LHCN-M2 (cell line): Measurements from ENCODE around the gene HOXD10. TPM values are rescaled to one million over a fixed set of nuclear protein-coding genes. Genes with fewer than 3 reads are reported as not detected.

Experiments used
- DNase-seq: peaks from one replicate; pipeline ENCODE4 v3.0.0-alpha.2; 2012; ENCODE audit warnings: low read depth
- total RNA-seq: library from RNA; depleted of rRNA; stranded (reverse); fragments of >200 nt; gene quantifications from 2 replicates; pipeline ENCODE4 v1.2.3, GENCODE V29; 2014

Gene HOXD10
- total RNA-seq, 1 experiment from 2014 or later = not detected

DNA sequence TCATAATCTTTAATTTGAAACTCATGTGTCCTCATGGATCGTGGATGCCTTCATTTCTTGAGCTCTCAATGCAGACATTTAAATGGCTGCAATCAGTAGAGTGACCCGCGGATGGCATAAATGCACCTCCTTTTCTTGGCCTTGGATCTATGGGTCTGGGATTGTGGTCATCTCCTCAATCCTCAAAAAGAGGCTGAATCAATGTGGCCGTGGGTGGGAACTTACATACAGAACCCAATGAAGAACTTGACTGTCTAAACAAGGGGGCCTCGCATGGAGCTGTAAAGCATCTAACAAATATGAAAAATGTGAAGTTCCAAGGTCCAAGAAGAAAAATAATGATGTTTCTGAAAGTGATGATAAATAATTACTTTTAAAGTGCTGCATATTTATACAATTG is 21.2 kb upstream of the HOXD10 start:
- DNase-seq = no peak

DNA sequence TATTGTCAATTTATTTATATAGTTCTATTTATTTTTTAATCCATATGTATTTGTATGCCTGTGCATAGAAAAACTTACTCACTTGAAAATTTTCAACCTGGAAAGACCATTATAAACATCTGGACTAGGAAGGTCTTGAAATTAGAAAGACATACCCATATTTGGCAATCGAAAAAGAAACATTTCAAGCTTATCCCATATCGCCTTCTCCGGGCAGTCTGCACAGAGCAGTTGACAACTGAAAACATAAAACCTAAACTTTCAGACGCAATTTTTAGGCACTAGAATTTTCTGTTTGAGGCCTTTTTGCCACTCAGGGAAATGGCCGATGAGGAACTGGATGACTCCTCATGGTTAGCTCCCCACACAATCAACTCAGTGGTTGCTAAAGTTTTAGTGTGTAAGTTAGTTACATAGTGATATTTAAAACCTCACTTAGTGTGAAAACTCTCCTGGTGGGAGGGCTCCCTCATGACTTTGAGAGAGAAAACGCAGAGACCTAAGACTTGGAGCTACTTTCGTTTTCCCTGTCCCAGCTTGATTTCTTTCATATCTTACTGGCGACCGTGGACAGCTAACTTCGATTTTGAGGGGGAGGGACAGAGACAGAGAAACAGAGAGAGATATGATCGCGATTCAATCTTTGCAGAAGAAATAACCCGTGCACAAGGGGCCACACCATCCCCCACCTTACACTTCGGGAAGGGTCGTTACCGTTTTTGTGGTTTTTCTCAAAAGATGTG is 20.2 kb upstream of the HOXD10 start:
- DNase-seq = no peak

DNA sequence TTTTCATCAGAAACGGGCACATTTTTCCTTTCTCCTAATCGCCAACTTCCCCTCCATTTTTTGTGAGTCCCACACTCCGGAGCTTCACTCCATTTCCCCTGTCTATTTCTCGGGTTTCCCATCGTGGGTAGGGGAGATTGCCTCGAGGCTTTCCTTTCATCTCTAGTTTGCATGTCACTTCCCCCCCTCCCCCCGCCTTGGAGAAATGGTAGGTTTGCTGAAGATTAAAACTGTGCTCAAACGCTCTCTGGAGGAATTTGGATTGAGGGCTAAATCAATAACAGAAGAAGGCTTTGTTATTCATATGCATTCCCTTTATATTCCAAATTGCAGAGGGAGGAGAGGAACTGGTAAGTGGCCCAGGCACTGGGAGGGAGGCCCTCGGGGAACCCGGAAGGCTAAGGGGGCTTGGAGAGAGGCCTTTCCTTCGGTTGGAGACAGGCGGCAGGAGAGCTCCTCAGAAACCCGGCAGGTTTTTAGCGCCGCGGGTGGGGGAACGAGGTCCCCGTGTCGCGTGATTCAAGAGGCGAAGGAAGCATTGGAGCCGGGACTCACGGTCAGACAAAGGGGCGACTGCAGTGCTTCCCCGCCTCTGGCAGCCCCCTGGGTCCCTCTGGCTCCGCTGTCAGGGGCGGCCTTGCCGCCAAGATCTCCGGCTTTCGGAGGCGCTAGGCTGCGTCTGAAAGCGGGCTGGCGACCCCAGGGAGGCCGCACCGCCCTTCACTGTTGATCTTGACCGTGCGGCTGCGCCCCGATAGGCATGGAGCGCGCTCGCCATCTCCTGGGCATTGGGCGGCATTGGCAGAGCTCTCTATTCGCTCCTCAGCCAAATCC is 19.4 kb upstream of the HOXD10 start:
- peak; percentile 69 for DNase-seq

DNA sequence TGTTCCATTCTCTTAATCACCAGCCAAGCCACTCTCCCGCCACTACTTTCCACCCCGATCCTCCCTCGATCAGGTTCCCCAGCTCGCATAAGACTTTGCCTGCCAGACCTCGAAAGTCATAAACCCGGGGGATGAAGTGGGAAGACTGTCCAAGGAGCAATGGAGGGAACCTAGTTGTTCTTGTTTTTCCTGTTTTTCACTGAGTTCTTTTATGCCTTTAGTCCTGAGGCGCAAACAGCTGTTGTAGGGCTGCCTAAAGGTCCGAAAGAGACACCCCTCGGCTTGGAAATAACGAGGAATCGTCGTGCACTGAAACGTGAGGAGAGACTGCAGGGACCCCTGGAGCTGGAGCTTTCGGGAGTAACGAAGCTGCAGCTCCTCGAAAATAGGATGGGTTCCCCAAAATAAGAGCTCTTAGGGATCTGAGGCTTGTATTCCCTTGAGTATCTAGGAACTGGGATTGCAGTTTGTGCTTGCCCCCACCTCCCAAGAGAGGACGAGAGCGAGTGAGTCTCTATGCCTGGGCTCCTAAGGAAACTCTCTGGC is 18.7 kb upstream of the HOXD10 start:
- no peak for DNase-seq

DNA sequence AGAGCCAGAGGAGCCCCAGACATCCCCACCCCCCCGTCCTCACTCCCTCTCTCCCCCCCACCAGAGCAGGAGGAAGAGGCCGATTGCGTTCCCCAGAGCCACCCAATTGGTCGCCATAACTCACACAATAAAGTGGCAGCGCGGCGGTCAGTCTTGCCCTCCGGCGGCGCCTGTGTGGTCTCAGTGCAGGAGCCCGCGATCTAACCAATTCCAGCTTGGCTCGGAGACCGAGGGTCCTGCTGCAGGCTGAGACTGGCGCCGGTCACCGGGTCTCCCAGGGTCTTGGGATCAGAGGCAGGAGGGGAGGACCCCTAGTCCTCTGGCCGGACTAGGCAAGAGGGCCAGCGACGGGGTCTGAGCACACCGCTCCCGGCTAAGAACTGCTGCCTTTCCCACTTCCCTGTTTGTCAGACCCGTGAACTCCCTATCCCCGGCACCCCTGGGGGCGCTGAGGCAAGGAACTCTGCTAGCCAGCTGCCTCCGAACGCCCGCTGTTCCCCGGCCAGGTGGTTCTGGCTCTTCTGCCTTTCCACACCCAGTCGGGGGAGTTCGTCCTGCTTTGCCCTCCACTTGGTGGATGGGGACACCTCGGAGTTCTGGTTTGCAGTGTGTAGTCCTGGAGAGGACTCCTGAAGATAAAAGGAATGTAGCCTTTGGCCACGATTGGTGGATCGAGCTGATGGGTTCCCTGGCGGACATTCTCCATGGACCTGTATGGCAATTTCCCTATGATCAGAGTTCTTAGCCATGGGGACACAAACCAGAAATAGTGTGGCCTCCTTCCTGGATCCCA is 18.0 kb upstream of the HOXD10 start:
- no peak for DNase-seq

DNA sequence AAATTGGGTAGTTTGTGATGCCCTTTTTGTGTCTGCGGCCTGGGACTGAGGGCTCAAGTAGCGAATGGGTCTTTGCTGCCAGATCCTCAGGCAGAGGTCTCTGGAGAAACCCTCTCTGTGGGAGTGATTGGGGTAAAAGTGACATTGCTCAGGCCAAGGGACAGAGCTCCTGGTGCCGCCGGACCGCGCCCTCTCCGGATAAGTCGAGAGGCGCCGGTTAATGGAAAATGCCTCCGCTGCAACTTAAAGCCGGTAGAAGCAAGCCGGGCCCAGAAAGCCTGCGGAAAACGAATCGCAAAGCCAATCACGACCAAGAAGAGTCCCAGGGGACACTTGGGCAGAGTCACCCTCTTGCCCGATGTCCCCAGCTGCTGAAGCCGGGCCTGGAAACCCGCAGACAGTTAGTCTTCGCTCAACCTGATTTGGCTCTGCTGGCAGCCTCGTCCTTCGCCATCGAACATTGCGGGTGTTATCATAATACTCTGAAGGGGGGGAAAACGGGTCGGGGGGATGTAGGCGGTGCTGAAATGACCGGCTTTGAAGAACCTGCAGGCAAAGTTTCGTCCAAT is 17.3 kb upstream of the HOXD10 start:
- DNase-seq = no peak

DNA sequence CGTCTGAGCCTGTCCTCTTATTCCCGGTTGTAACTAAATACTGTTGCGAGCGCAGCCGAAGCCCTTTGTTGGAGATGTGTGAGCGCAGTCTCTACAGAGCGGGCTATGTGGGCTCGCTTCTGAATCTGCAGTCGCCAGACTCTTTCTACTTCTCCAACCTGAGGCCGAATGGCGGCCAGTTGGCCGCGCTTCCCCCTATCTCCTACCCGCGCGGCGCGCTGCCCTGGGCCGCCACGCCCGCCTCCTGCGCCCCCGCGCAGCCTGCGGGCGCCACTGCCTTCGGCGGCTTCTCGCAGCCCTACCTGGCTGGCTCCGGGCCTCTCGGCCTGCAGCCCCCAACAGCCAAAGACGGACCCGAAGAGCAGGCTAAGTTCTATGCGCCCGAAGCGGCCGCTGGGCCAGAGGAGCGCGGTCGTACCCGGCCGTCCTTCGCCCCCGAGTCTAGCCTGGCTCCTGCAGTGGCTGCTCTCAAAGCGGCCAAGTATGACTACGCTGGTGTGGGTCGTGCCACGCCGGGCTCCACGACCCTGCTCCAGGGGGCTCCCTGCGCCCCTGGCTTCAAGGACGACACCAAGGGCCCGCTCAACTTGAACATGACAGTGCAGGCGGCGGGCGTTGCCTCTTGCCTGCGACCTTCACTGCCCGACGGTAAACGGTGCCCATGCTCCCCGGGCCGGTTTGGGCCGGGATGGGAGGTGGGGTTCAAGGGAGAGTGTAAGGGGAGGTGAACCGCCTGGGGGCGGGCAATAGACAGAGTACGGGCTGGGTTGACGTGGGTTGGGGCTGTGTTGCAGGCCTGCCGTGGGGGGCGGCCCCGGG is 16.6 kb upstream of the HOXD10 start, which contains the start of gene HOXD12:
Gene HOXD12, plus strand, starts transcription at position 68 of the 819 bp plus-strand sequence. Its CDS starts 7 bp downstream, at position 75.
- DNase-seq = no peak

DNA sequence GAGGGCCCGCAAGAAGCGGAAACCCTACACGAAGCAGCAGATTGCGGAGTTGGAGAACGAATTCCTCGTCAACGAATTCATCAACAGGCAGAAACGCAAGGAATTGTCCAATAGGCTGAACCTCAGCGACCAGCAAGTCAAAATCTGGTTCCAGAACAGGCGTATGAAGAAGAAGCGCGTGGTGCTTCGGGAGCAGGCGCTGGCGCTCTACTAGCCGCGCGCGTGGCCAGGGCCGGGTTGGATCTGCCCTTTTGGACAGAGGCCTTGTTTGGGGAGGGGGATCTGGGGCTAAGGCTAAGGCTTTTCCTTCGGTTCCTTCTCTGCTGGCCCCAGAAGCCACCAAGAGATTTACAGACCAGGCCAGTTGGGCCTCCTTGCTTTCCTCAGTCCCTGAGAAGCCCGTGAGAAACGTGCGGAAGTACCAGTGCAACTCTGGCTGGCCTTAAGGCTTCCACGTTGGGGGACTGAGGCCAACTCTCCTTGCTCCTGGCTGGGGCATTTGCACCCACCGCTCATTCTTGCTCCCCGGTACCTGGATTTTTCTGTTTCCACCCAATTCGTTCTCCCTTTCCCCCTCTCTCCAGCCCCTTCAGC is 15.9 kb upstream of the HOXD10 start:
- no peak for DNase-seq

DNA sequence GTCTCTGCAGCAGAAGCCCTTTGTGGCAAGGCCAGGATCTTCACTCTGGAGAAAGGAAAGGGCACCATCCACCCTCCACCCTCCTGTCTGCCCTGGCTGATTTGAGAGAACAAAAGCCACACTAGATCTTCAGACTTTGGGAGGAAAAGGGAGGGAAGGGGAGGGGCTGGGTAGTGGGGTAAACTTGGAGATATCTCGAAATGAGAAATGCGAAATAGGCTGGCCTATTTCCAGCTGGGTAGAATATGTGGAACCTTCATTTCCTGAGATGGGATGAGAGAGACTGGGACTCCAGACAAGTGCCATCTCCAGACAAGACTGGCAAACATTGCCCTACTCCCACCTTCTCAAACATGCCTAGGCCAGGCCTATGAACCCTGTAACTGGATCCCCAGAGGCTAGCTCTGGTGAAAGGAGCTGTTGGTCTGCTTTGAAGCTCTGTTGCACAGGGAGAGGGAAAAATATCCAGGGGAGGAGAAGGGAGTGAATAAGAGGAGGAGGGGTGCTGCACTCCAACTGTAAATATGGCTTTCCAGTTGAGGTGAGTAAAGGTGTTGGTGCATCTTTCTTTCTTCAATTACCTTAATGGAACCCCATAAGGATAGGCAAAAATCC is 15.3 kb upstream of the HOXD10 start:
- DNase-seq = no peak

DNA sequence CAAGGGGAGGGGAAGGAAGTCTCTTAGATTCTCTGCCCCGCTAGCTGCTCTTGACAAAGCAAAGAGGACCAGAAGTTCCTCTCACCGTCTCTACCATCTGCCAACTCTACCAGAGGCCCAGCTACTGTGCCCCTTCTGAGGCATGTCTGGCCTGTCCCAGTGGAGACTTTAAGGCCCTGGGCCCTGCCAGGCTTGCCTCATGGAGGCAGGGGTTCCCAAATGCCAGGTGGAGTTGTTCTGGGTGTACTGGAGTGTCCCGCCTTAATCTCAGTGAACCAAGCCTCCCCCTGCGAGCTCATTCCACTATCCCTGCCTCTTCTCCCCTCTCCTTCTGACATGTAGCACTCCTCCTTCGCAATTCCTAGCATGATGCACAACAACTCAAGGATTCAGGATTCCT is 14.7 kb upstream of the HOXD10 start:
- no peak for DNase-seq

DNA sequence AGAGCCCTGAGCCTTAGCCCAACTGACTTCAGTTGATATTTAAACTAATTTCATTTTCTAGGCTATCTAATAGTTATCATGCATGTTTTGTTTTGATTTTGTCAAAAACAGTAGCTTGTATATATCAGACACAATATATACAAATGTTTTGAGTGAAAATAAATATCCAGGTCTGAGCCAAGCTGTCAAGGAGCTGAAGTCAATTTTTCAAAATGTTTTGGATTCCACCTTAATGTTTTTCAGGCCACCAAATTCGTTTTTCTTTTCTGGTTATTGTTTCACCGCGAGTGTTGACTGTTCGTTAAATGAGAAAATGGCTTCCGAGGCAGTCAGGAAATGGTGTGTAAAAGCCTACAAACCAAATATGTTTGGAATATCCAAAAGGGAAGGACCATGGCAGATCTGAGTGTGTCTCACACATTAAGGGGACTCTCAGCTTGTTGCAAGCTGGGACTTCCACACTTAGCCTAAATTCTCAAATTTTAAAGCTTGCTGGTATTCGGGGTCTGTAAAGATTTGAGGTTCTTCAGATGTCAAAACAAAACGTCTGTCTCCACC is 14.2 kb upstream of the HOXD10 start:
- DNase-seq = no peak

DNA sequence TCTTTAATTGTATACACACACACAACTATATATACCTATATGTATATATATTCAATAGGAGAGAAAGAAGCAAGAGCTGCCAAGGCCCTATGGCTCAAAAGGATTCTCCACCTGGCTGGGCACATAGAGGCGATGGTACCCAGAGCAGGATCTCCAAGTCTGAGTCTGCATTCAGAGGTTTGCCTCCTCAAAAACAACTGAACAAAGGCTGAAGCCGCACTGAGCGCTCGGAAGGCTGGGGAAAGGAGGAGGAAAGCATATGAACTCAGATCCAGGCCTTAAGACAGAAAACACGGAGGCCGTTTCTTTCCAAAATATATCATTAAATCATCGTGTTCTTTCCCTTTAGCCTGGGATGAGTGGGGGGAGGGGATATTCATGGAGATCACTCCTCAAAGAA is 13.4 kb upstream of the HOXD10 start:
- DNase-seq = no peak

DNA sequence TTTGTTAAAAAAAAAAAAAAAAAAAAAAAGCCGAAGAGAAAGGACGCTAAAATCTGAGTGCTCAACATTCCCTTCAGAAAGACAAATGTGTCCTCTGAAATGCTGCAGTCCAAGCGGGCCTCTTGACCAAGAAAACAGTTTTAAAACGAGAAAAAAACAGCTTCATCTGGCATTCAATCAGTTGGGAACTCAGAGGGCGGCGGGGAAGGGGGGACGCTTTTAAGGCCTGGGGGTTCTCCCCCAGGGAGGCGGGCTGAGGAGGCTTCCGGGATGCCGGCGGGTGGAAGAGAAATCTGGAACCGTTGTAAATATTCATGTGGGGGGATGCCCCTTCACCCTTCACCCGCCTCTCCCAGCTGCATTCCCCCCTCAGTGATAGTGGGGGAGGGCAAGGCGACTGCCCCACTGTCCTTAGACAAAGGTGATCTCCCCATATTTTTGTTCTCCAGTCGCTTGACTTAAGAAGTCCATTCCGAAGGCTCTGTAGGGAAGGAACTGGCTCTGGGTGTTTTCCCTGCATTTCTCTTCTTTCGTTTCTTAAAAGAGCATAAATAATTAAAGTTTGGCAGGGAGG is 12.7 kb upstream of the HOXD10 start:
- DNase-seq = no peak

DNA sequence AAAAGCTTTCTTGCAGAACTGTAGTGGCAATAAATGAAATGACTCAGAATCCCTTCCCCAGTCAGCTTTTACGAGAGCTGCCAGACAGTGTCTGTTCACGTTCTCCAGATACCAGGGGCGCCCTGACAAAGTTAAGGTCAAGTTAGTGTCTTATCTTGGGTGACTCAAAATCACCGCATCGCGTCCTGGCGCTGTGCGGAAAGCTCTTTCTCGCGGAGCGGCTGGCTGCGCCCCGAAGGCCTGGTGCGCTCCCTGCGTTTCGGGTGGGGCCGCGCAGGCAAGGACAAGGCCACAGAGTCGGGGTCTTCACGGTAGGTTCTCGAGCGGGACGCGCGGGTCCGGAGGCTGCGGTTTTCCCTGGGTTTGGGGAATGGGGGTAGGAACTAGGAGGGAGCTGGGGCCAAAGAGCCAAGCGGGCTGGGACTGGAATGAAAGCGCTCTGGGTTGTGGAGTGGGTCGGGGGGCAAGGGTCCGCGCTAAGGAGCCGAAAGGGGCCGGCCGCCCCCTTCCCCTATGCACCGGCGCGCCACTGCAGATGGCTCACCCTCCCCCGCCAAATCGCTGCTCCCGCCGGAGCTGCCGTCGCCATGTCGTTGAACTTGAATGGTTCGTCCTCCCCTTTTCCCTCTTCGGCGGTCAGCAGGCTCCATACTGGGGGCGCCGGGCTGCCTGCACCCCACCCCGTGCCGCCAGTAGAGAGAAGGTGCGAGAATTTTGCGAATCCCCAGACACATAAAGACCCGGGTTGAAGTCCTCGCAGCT is 12.1 kb upstream of the HOXD10 start:
- no peak for DNase-seq

DNA sequence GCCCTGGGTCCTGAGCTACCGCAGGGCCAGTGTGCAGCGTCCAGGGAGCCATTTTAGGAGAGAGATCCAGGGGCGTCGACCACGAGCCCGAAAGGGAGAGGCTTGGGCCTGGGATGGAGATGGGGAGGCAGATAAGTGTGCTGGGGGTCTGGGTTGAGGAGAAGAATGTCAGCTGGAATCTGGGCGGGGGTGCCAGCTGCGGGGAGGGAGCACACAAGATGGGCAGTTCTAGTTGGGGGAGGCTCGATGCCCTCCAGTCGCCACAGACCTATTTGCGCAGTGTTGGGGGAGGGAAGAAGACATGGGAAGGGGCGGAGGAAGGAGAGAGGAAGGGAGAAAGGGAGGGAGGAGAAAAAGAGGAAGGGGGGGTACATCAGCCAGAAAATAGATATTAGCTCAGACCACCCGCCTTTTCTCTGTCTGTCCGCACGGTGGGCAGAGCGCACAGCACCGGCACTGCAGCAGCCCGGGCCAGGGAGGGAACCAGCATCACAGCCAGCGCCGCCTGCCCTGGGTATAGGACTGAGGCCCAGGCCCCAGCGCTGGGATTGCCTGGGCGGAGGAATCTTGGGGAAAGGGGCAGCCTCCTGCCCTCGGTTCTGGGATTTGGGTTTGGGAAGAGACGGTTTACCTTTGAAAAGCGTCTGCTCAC is 11.4 kb upstream of the HOXD10 start:
- DNase-seq = no peak

DNA sequence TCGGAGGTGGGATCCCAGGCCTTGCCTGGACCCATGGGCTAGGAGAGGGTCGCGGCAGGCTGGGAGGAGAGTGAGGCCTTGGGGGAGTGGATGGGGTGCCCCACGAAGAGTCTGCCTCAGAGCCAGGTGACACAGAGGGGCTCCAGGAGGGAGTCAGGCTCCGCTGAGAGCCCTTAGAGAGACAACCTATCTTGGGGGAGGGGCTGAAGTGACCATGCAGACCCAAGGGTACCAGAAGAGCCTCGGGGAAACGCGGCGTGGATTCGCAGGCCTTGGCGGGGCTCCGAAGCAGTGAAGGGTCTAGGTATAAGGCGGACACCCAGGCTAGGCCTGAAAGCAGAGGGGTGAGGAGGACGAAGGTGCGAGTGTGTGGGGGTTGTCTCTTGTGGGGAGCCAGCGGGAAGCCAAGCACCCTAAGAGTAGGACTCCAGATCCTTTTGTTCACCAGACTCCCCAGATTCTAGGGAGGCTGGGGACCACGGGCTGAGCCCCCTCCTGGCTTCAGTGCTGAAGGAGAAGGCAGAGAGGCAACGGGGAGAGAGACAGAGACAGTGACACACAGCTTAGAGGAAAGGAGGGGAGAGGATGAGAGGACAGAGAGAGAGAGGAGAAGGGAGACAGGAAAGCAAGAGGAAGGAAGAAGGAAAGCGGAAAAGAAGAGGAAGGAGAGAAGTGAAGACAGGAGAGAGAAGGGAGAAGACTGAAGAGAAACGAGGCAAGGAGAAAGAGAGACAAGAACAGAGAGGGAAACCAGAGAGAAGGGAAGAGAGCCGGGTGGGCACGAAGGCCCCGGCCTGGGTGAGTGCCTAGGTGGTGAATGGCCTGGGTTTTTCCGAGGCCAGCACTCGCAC is 10.6 kb upstream of the HOXD10 start:
- DNase-seq = no peak
